IMR-90 (cell line): ENCODE results near the gene CENPU.

Experiments
- CTCF ChIP-seq: conservative IDR thresholded peaks from 2 replicates; pipeline ENCODE4 v1.5.1; 2012; ENCODE audit warnings: mild to moderate bottlenecking, low read depth, low read length, improper control_type of control experiment
- USF2 ChIP-seq: fragments of 150-350 bp; IDR thresholded peaks from 2 replicates; pipeline ENCODE4 v1.6.1; 2017; ENCODE audit warnings: mild to moderate bottlenecking, antibody characterized with exemption, low read length, low read depth

- no peak for TF ChIP-seq CTCF
- no peak for TF ChIP-seq USF2
Observed at GRCh38 chr4:184671101-184671500, 62.8 kb downstream of the CENPU start.
